Gastroesophageal sphincter (tissue), 2 donors: Measurements from ENCODE around the gene NUDT15.

Source experiments
- EP300 ChIP-seq: sonication (generic); formaldehyde crosslinking; IDR thresholded peaks from one replicate; pipeline ENCODE4 v1.6.1; 2017; ENCODE audit warnings: antibody characterized with exemption, mild to moderate bottlenecking
- POLR2A ChIP-seq, 2 donors: fragments of 450-650 bp; IDR thresholded peaks; one replicate each; pipeline ENCODE4 v1.6.1; 2017; ENCODE audit warnings: antibody characterized with exemption in 2 of 2, mild to moderate bottlenecking in 2 of 2, moderate library complexity in 1 of 2
- POLR2AphosphoS5 ChIP-seq: sonication (generic); formaldehyde crosslinking; IDR thresholded peaks from one replicate; pipeline ENCODE4 v1.6.1; 2017; ENCODE audit warnings: antibody characterized with exemption

DNA sequence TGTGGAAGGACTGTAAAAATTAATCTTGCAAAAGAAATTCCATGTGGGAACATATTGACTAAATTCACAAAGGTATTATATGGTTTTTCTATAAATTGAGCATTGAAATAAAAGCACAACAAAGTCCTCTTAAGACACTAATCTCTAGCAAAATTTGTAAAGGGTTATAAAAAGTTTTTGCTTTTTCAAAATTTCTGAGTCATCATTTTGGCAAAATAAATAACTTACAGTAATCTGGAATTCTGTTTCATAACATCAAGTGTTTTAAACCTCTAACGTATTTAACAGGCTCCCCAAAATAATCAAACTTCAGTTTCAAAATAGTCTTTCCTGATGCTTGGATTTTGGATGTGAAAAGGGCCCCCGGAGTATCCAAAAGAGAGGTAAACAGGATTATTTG, 31.4 kb downstream of the NUDT15 start:
- TF ChIP-seq POLR2AphosphoS5 (no peak), EP300 (no peak), POLR2A (IDR thresholded peaks at IDR 0.05) (no peak)
